Measurements from ENCODE around the gene TSPAN3. TPM values are rescaled to one million over a fixed set of nuclear protein-coding genes. Genes with fewer than 3 reads are reported as not detected.

The TSPAN3 gene
- total and polyA plus RNA-seq, 2 donors (not counting 3 experiments of a cell fraction or from before 2014, with no cell fraction given) = 215 to 606 TPM

DNA sequence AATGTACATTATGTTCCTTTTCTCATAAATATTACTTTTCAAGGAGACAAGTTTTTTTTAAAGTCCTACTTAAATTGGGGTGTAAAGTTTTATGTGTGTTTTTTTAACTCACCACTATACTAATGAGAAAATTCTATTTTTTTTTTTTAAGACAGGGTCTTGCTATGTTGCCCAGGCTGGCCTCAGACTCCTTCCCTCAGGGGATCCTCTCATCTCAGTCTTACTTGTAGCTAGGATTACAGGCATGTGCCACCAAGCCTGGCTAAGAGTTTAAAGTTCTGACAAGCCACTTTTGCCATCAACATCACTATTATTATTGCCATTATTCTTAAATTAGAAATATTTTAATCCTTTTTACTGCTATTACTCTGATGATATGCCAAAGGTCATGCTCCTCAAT is 7.7 kb downstream of the TSPAN3 start:
- dilution Hi-C loops (cut with MboI; ENCODE audit: extremely low pct_ligation_motif_present, low sequenced_read_pairs) (no loop called here), intact Hi-C loops (cut with micrococcal nuclease) (no loop called here)
- DNase-seq (ENCODE audit: low read depth, low spot score) (no peak), FAIRE-seq (no peak)
- no peak overlapping the region for H2AFZ ChIP-seq (ENCODE audit: low read depth, low read length)
- H3K9me3 ChIP-seq (replicated peaks; ENCODE audit: control insufficient read depth, insufficient read depth, low read length) = no peaks in the 10 kb centered on the region
- peaks cover 44% of the 10 kb centered on the region for H3K4me1 ChIP-seq (ENCODE audit: control insufficient read depth, extremely low read depth, insufficient read depth, low read length)
- no peak overlapping the region for H3K4me3 ChIP-seq (replicated peaks in 1 of 3; ENCODE audit: insufficient read depth in 1 of 3, low read depth in 1 of 3, low read length in 3 of 3)
- H3K4me2 ChIP-seq (ENCODE audit: insufficient read depth, low read length) = no peak overlapping the region
- no peaks in the 10 kb centered on the region for H4K20me1 ChIP-seq (replicated peaks; ENCODE audit: control insufficient read depth, extremely low read depth, insufficient read depth, low read length)
- H3K79me2 ChIP-seq (ENCODE audit: control insufficient read depth, insufficient read depth, low read length) = peaks cover 80% of the 10 kb centered on the region
- ChIA-PET CTCF (interaction anchor here (0.7 kb wide), 1 partner anchor 15 kb away, joined by 3 read pairs; no protein-coding TSS in a partner anchor), POLR2A (no interaction called here)
- H3K27ac ChIP-seq (ENCODE audit: insufficient read depth, low read depth, low read length) = no peak overlapping the region
- no peaks in the 10 kb centered on the region for H3K9me1 ChIP-seq (replicated peaks; ENCODE audit: control insufficient read depth, extremely low read depth, insufficient read depth, low read length)
- no peaks in the 10 kb centered on the region for H3K36me3 ChIP-seq (ENCODE audit: control insufficient read depth in 2 of 2, extremely low read depth in 1 of 2, insufficient read depth in 2 of 2, low read length in 2 of 2)
- H3K27me3 ChIP-seq (ENCODE audit: control insufficient read depth in 2 of 2, insufficient read depth in 2 of 2, low read length in 2 of 2) = no peaks in the 10 kb centered on the region
- no peak for TF ChIP-seq GATA2 (IDR thresholded peaks at IDR 0.05; ENCODE audit: insufficient read depth, insufficient read length, low read depth, low read length)
- no peak for TF ChIP-seq MYC (IDR thresholded peaks at IDR 0.05; ENCODE audit: low read depth, low read length)
- no peak for TF ChIP-seq JUN (IDR thresholded peaks at IDR 0.05; ENCODE audit: borderline replicate concordance, insufficient read depth, insufficient read length, low read depth)
- TF ChIP-seq, protein P1, sequence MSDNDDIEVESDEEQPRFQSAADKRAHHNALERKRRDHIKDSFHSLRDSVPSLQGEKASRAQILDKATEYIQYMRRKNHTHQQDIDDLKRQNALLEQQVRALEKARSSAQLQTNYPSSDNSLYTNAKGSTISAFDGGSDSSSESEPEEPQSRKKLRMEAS (IDR thresholded peaks at IDR 0.05; ENCODE audit: insufficient read depth, insufficient read length) = no peak
- TF ChIP-seq POLR2A (IDR thresholded peaks at IDR 0.05; ENCODE audit: low read depth, low read length) = no peak
- TF ChIP-seq POLR2AphosphoS5 (IDR thresholded peaks at IDR 0.05; ENCODE audit: insufficient read depth, low read depth, low read length) = no peak
- TF ChIP-seq EZH2 (IDR thresholded peaks at IDR 0.05; ENCODE audit: borderline replicate concordance, low read depth, low read length, severe bottlenecking) = no peak
- TF ChIP-seq FOS (IDR thresholded peaks at IDR 0.05; ENCODE audit: borderline replicate concordance, insufficient read depth, low read length) = no peak
- TF ChIP-seq, protein P2, sequence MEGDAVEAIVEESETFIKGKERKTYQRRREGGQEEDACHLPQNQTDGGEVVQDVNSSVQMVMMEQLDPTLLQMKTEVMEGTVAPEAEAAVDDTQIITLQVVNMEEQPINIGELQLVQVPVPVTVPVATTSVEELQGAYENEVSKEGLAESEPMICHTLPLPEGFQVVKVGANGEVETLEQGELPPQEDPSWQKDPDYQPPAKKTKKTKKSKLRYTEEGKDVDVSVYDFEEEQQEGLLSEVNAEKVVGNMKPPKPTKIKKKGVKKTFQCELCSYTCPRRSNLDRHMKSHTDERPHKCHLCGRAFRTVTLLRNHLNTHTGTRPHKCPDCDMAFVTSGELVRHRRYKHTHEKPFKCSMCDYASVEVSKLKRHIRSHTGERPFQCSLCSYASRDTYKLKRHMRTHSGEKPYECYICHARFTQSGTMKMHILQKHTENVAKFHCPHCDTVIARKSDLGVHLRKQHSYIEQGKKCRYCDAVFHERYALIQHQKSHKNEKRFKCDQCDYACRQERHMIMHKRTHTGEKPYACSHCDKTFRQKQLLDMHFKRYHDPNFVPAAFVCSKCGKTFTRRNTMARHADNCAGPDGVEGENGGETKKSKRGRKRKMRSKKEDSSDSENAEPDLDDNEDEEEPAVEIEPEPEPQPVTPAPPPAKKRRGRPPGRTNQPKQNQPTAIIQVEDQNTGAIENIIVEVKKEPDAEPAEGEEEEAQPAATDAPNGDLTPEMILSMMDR (IDR thresholded peaks at IDR 0.05; ENCODE audit: extremely low read depth in 1 of 2, insufficient read depth in 1 of 2, low read depth in 1 of 2, low read length in 2 of 2) = no peak
- H3K9ac ChIP-seq (replicated peaks; ENCODE audit: extremely low read depth, insufficient read depth, low read length) = no peak overlapping the region
- BruUV-seq (replicated peaks) = no TSS peak

Measured in endothelial cell of umbilical vein (primary cell).